Cardiac muscle cell (in vitro differentiated cells and primary cell): ENCODE data around the gene OSBPL9. TPM values are rescaled to one million over a fixed set of nuclear protein-coding genes. Genes with fewer than 3 reads are reported as not detected.

Experiments used
- DNase-seq, 2 donors: peaks; one replicate each; pipeline versions ENCODE4 v3.0.0 to v3.0.0-alpha.2; 2010 to 2017; ENCODE audit warnings: low read depth in 1 of 2, low spot score in 1 of 2
- H3K27ac ChIP-seq: fragments of 200-600 bp; sonication (generic); 2 replicates; pipeline ENCODE4 v1.5.1; 2016
- H3K27me3 ChIP-seq: fragments of 200-600 bp; sonication (generic); 2 replicates; pipeline ENCODE4 v1.6.0; 2016; ENCODE audit warnings: control low read depth
- H3K36me3 ChIP-seq: fragments of 200-600 bp; sonication (generic); 2 replicates; pipeline ENCODE4 v1.5.1; 2016; ENCODE audit warnings: control low read depth
- H3K4me1 ChIP-seq: fragments of 200-600 bp; sonication (generic); 2 replicates; pipeline ENCODE4 v1.8.1; 2017; ENCODE audit warnings: low read depth, mild to moderate bottlenecking, mixed run types
- H3K4me3 ChIP-seq: fragments of 200-600 bp; sonication (generic); 2 replicates; pipeline ENCODE4 v1.5.1; 2016; ENCODE audit warnings: mild to moderate bottlenecking
- H3K9me3 ChIP-seq: fragments of 200-600 bp; sonication (generic); 2 replicates; pipeline ENCODE4 v1.5.1; 2017; ENCODE audit warnings: low read depth, mild to moderate bottlenecking, control low read depth
- CTCF ChIP-seq: IDR thresholded peaks from 2 replicates; pipeline ENCODE4 v1.5.1; 2012; ENCODE audit warnings: low read depth, mild to moderate bottlenecking, low read length
- polyA plus RNA-seq: library from polyadenylated mRNA; unstranded; fragments of >200 nt; fragmentation: Nextera tagmentation; extraction: Ambion mirVana; gene quantifications from 2 replicates; pipeline ENCODE4 v1.2.1, GENCODE V29; 2016
- total RNA-seq: library from RNA; depleted of rRNA; stranded (reverse); fragments of >200 nt; gene quantifications from 2 replicates; pipeline ENCODE4 v1.2.3, GENCODE V29; 2016

OSBPL9 gene
- total and polyA plus RNA-seq, 2 experiments from 2014 or later = 103 to 104 TPM

GRCh38 chr1:51673279-51673678, 56.4 kb downstream of the OSBPL9 start:
- Histone ChIP-seq H3K27me3 (no peaks in the 10 kb centered on the region), H3K36me3 (no peaks in the 10 kb centered on the region), H3K27ac (no peak overlapping the region), H3K4me1 (peaks cover 25% of the 10 kb centered on the region), H3K4me3 (no peak overlapping the region), H3K9me3 (no peaks in the 10 kb centered on the region)
- DNase-seq = no peak
- no peak for TF ChIP-seq CTCF

- Histone ChIP-seq H3K4me3 (no peak overlapping the region), H3K36me3 (no peaks in the 10 kb centered on the region), H3K4me1 (peaks cover 14% of the 10 kb centered on the region), H3K9me3 (no peaks in the 10 kb centered on the region), H3K27ac (no peak overlapping the region), H3K27me3 (no peaks in the 10 kb centered on the region)
- DNase-seq = no peak
- no peak for TF ChIP-seq CTCF
Measured at GRCh38 chr1:51675177-51675780, 58.4 kb downstream of the OSBPL9 start.

- Histone ChIP-seq H3K27ac (no peak overlapping the region), H3K4me1 (no peaks in the 10 kb centered on the region), H3K9me3 (no peaks in the 10 kb centered on the region), H3K4me3 (no peak overlapping the region), H3K27me3 (no peaks in the 10 kb centered on the region), H3K36me3 (no peaks in the 10 kb centered on the region)
- TF ChIP-seq CTCF = no peak
- DNase-seq = no peak
Measured at GRCh38 chr1:51679435-51679834, 62.5 kb downstream of the OSBPL9 start.

- Histone ChIP-seq H3K4me3 (no peak overlapping the region), H3K27me3 (no peaks in the 10 kb centered on the region), H3K36me3 (no peaks in the 10 kb centered on the region), H3K4me1 (peaks cover 12% of the 10 kb centered on the region), H3K9me3 (no peaks in the 10 kb centered on the region), H3K27ac (no peak overlapping the region)
- no peak for DNase-seq
- TF ChIP-seq CTCF = no peak
Measured at GRCh38 chr1:51684776-51685175, 67.9 kb downstream of the OSBPL9 start.

- H3K4me1 ChIP-seq = peaks cover 18% of the 10 kb centered on the region
- H3K9me3 ChIP-seq = no peaks in the 10 kb centered on the region
- TF ChIP-seq CTCF = no peak
- no peak for DNase-seq
- H3K4me3 ChIP-seq = no peak overlapping the region
- no peaks in the 10 kb centered on the region for H3K36me3 ChIP-seq
- H3K27ac ChIP-seq = no peak overlapping the region
- no peaks in the 10 kb centered on the region for H3K27me3 ChIP-seq
Measured at GRCh38 chr1:51686450-51686849, 69.6 kb downstream of the OSBPL9 start.

GRCh38 chr1:51689075-51689440, 72.2 kb downstream of the OSBPL9 start:
- H3K27ac ChIP-seq = peak overlapping the region; percentile 59
- TF ChIP-seq CTCF = no peak
- H3K36me3 ChIP-seq = no peaks in the 10 kb centered on the region

More at GRCh38 chr1:51689075-51689440, 72.2 kb downstream of the OSBPL9 start:
- Histone ChIP-seq H3K4me1 (peaks cover 18% of the 10 kb centered on the region), H3K9me3 (no peaks in the 10 kb centered on the region), H3K27me3 (no peaks in the 10 kb centered on the region), H3K4me3 (no peak overlapping the region)
- DNase-seq = no peak
